GM12892 (cell line): Measurements from ENCODE around the gene MN1.

Experiments used
- POLR2A ChIP-seq: IDR thresholded peaks from 2 replicates; pipeline ENCODE4 v1.6.1; 2011; ENCODE audit warnings: low read depth, low read length, control low read depth
- POLR2AphosphoS5 ChIP-seq: IDR thresholded peaks from 2 replicates; pipeline ENCODE4 v1.6.1; 2011; ENCODE audit warnings: low read depth, low read length, control low read depth
- TAF1 ChIP-seq: IDR thresholded peaks from 2 replicates; pipeline ENCODE4 v1.6.1; 2011; ENCODE audit warnings: low read depth, mild to moderate bottlenecking, control low read depth, low read length, borderline replicate concordance

GRCh38 chr22:27809226-27809603, 7.7 kb upstream of the MN1 start:
- no peak for TF ChIP-seq POLR2A
- TF ChIP-seq POLR2AphosphoS5: no peak
- TF ChIP-seq TAF1: no peak
